A549 (cell line): Measurements from ENCODE around the gene RAB4B.

ENCODE experiments used
- BHLHE40 ChIP-seq: IDR thresholded peaks from 2 replicates; pipeline ENCODE4 v1.6.1; 2012; ENCODE audit warnings: low read depth, low read length, inconsistent platforms
- CTCF ChIP-seq: fragments of >200 bp; sonication (Bioruptor Twin); formaldehyde crosslinking; IDR thresholded peaks from 3 replicates; pipeline ENCODE4 v1.5.1; 2016
- ESRRA ChIP-seq: fragments of 150-350 bp; IDR thresholded peaks from 2 replicates; pipeline ENCODE4 v1.6.1; 2014; ENCODE audit warnings: mild to moderate bottlenecking, low read length, borderline replicate concordance
- KDM1A ChIP-seq: fragments of 200-600 bp; sonication (generic); IDR thresholded peaks from 2 replicates; pipeline ENCODE4 v1.6.1; 2016; ENCODE audit warnings: low read depth, mild to moderate bottlenecking
- ZNF302 ChIP-seq: fragments of 250-450 bp; sonication (Bioruptor Pico); IDR thresholded peaks from 2 replicates; pipeline ENCODE4 v1.9.0; 2021; ENCODE audit warnings: inconsistent platforms, mild to moderate bottlenecking, moderate library complexity

- TF ChIP-seq BHLHE40 (peak; percentile 96), ZNF302 (CRISPR knock-in tag) (no peak), CTCF (no peak), ESRRA (0 out of 2 replicates have a peak, but pooled peaks have one; percentile 30), KDM1A (no peak)
These were observed 53.7 kb downstream of the RAB4B start for GRCh38 chr19:40831502-40832430.
